NCI-H446 treated with DMSO at 0.1 percent for 48 hours (cell line): Measurements from ENCODE around the gene MCAM.
A peak's percentile ranks its signal among the peaks of the same experiment; 100 is the strongest.

Experiments
- DNase-seq: peaks from one replicate; lab custom pipeline; 2025; lab: John Stamatoyannopoulos, UW

Gene MCAM

GRCh38 chr11:119330237-119330636 is 13.3 kb upstream of the MCAM start:
- DNase-seq = no peak

GRCh38 chr11:119329320-119329719 is 12.4 kb upstream of the MCAM start:
- DNase-seq = no peak

GRCh38 chr11:119324189-119324588 is 7.3 kb upstream of the MCAM start:
- no peak for DNase-seq

GRCh38 chr11:119323532-119324033 is 6.7 kb upstream of the MCAM start:
- DNase-seq = peak; percentile 41

- DNase-seq = no peak
Observed at GRCh38 chr11:119322921-119323531, 6.1 kb upstream of the MCAM start.

GRCh38 chr11:119322360-119322739 is 5.4 kb upstream of the MCAM start:
- DNase-seq = no peak

GRCh38 chr11:119320776-119321524 is 4.0 kb upstream of the MCAM start:
- DNase-seq = no peak

GRCh38 chr11:119320240-119320775 is 3.4 kb upstream of the MCAM start:
- no peak for DNase-seq

- DNase-seq = no peak
Observed at GRCh38 chr11:119319700-119320239, 2.8 kb upstream of the MCAM start.

GRCh38 chr11:119319136-119319699 is 2.3 kb upstream of the MCAM start:
- no peak for DNase-seq

- DNase-seq = peak; percentile 47
Observed at GRCh38 chr11:119318240-119319135, 1.6 kb upstream of the MCAM start.

- DNase-seq = no peak
Observed at GRCh38 chr11:119317592-119318239, 786 bp upstream of the MCAM start.

GRCh38 chr11:119316016-119316728 is 758 bp downstream of the MCAM start:
- peak; percentile 56 for DNase-seq

GRCh38 chr11:119315131-119316015 is 1.6 kb downstream of the MCAM start:
- DNase-seq = no peak

GRCh38 chr11:119314726-119315125 is 2.2 kb downstream of the MCAM start:
- no peak for DNase-seq

GRCh38 chr11:119310682-119311052 is 6.3 kb downstream of the MCAM start:
- no peak for DNase-seq

GRCh38 chr11:119309953-119310681 is 6.8 kb downstream of the MCAM start:
- DNase-seq = no peak

GRCh38 chr11:119309411-119309810 is 7.5 kb downstream of the MCAM start:
- no peak for DNase-seq

GRCh38 chr11:119307974-119308373 is 9.0 kb downstream of the MCAM start:
- no peak for DNase-seq
